GM12892 (cell line): ENCODE results near the gene THOC2.

Source experiments
- POLR2A ChIP-seq: IDR thresholded peaks from 2 replicates; pipeline ENCODE4 v1.6.1; 2011; ENCODE audit warnings: low read depth, low read length, control low read depth
- POLR2AphosphoS5 ChIP-seq: IDR thresholded peaks from 2 replicates; pipeline ENCODE4 v1.6.1; 2011; ENCODE audit warnings: low read depth, low read length, control low read depth

- TF ChIP-seq POLR2A (no peak), POLR2AphosphoS5 (no peak)
These were observed 23.5 kb upstream of the THOC2 start for GRCh38 chrX:123756320-123756719.
